Measurements from ENCODE around the gene PITPNC1.

Gene PITPNC1

DNA sequence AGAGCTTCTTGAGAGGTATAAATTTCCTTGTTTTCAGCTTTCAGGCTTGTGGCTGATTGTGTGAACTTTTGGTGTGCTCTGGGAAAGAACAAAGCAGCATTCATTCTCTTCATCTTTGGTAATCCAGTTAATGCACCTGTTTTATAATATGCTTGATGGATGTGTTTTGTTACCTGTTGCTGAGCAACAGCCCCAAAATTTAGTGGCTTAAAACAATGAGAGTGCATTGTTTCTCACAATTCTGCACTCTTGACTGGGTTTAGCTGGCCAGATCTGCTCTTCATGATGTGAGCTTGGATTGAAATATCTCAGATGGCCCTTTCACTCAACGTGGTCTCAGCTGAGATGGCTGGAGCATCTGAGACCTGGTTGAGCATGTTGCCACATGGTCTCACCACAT lies 281.9 kb downstream of the PITPNC1 start:
- no peak for DNase-seq

DNA sequence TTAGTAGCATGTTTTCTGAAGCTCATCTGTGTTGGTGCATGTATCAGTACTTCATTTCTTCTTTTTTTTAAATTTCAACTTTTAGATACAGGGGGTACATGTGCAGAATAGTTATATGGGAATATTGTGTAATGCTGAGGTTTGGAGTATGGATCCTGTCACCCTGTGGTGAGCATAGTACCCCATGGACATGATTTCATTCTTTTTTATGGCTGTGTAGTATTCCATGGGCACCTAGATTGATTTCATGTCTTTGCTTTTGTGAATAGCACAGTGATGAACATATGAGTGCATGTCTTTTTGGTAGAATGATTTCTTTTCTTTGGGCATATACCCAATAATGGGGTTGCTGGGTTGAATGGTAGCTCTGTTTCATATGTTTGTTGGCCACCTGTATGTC lies 285.6 kb downstream of the PITPNC1 start:
- DNase-seq: no peak

DNA sequence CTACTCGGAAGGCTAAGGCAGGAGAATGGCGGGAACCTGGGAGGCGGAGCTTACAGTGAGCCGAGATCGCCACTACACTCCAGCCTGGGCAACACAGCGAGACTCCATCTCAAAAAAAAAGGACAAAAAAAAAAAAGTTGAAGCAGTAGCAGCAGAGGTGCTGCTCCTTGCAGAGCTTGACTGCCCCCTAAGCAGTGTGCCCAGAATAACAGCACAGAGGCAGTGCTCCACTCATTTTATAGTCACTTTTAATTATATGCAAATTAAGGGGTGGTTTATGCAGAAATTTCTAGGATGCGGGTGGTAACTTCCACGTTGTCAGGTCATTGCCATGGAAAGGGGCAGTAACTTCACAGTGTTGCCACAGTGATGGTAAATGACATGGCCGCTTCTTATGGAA lies 286.4 kb downstream of the PITPNC1 start:
- no peak for DNase-seq

GRCh38 chr17:67666028-67666427 lies 288.9 kb downstream of the PITPNC1 start:
- no peak for DNase-seq

DNA sequence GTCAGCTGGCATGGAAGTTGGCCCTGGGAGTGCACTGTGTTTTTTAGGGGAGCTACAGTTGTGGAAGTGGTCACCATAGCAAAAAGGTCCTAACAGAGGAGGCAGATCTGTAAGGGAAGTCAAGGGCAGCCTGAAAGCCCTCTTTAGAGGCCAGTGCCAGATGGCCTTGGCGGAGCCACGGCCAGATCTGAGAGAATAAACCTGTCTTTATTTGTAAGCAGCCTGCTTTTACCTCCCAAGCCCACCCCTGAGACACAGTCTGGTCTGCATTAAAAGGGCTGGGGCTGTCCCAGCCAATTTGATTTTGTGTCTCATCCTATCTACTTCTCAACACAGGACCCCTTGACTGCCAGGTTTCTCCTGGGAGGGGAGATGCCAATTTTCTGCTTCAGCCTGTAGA lies 289.6 kb downstream of the PITPNC1 start:
- no peak for DNase-seq

GRCh38 chr17:67671493-67671892 lies 294.4 kb downstream of the PITPNC1 start:
- no peak for DNase-seq

- no peak for DNase-seq
Observed at GRCh38 chr17:67672592-67673335, 295.7 kb downstream of the PITPNC1 start.

DNA sequence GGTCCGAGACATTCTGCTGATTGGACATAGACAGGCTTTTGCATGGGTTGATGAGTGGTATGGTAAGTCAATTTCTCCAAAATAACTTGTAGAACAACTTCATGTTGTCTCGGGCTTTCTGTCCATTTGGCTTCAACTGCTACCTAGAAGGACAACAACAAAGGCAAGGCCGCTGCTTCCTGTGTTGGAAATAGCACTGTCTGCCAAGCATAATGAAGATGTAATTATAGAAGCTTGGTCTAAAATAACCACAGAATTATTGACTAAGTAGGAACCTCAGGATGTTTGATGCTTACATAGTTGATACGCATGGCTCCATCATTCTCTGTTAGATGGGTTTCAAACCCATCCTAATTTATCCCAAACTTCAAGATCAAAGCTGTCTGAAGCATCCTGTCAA lies 298.4 kb downstream of the PITPNC1 start:
- no peak for DNase-seq

- DNase-seq: no peak
Observed at GRCh38 chr17:67676305-67676704, 299.2 kb downstream of the PITPNC1 start.

DNA sequence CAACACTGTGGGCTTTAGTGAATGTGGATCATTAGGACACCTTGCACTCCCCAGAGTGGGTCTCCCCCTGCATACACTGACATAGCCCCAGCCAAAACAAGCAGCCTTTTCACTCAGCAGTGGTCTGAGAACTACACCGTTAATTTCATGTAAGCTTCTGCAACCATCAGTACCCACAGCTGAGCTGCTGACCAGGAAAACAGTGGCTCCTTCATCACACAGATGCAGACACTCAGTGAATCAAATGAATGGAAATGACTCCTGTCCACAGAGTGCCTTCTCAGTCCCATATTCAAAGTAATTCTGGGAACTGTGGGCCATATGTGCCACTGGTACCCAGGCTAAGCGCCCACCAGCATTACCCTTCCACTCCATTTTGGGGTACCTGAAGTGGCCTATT lies 301.3 kb downstream of the PITPNC1 start:
- no peak for DNase-seq

DNA sequence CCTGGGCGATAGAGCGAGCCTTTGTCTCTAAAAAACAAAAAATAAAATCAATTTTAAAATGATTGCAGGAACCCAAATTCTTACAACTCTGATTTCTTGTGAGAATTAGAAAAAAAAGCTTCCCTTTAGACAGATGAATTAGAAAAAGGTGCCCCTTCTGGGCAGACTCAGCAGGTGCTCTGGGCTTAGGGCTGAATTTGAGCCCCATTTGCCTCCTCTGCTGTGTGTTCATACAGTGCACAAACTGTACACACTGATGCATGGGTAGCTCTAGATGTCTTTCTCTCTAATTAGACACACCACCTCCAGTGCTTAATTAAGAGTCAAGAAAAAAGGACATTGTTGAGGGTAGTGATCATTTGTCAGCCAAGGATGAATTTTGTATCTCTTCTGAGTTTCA lies 302.1 kb downstream of the PITPNC1 start:
- no peak for DNase-seq

GRCh38 chr17:67679721-67680120 lies 302.6 kb downstream of the PITPNC1 start:
- DNase-seq: no peak

GRCh38 chr17:67680445-67681224 lies 303.6 kb downstream of the PITPNC1 start:
- DNase-seq: no peak

DNA sequence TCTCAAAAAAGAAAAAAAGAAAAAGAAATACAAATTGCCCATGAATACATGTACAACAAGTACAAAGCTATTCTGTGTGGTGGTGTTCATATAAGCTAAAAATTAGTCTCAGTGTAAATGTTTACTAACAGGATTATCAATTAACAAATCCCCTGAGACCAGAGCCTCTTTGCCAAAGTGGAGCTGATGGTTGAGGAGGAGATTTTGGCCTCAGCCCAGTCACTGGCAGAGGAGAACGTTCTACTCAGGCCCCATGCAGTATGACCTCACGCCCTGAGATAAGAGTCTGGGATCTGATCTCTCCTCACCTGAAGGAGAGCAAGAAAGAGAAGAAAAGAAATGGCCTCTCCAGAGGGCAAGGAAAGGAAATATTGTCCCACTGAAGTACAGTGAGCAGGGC lies 305.1 kb downstream of the PITPNC1 start:
- DNase-seq: no peak

GRCh38 chr17:67685351-67685750 lies 308.3 kb downstream of the PITPNC1 start:
- DNase-seq: no peak

DNA sequence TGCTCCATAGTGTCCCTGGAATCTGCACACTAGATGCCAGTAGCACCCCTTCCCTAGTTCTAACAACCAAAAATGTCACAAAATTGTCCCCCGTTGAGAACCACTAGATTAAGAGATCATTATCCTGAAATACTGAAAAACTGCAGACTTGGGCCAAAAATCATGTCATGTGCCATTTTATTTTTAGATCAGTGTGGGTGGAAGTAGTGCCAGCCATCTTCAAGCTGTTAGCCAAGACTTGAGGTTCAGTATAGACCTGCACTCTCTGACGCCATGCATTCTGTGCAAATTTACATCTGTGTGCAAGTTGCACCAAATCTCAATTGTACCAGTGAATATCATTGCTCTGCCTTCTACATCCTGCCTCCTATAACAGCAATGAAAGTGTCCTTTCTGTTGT lies 309.2 kb downstream of the PITPNC1 start:
- DNase-seq: no peak

- DNase-seq: no peak
Observed at GRCh38 chr17:67687511-67687910, 310.4 kb downstream of the PITPNC1 start.

DNA sequence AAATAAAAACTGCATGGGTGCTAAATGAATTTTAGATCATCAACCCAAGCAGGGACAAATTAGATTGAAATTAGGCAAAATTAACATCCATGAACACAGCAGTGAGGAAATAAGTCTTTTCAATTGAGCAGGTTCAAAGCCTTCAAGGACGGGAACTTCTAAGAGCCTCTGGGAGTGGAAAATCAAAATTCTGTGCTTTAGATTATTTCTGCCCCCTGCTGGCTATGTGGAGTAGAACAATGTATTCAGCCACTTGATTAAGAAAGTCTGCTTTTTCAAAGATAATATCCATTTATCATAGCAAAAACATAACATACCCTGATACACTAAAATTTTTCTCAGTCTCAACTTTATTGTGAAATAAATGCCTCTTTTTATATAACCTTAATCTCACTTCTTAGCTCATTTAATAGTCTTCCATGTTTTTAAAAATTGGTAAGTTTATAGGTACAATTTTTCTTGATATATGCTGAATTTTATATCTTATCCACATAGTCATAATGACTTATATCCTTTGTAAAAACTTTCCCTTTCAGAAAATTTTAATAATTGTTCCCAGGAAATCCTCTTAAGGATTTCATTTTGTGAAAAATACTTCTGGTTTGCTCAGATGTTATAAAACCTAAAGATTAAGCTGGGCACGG lies 312.6 kb downstream of the PITPNC1 start:
- DNase-seq: peak; percentile 51

DNA sequence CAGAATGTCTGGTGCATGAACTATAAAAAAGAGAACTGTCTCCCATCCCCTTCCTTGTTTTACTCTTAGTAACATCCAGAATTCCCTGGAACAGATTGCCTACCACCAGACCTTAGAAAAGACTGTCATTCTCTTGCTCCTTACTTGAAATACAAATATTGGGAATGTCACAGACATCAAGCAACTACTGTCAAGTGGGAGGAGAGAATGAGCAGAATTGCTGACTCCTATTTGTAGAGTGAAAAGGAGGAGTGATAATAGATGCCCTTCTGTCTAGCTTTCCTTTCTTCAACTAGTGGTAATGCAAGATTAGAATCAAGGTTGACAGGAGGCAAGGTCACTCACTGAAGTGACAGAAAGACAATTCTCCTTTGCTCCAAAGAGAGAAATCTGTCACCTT lies 316.7 kb downstream of the PITPNC1 start:
- DNase-seq: no peak

DNA sequence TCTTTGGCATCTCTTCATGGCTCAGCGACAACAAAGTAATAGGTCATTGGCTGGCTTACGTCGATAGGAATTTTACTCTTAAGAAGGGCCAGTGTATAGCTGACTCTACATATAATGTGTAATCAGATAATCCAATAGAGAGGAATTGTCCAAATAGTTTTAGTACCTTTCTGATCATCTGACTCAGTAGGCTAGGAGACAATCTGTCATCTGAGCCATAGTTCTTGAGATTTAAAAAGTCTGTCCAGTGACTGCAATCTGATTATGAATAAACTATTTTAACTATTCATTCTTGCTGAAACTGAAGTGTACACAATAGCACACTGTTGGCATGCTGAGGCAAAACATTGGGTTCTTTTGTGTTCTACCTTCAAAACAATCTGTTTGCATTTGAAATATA lies 319.3 kb downstream of the PITPNC1 start:
- DNase-seq: no peak

GRCh38 chr17:67696853-67697498 lies 319.9 kb downstream of the PITPNC1 start:
- DNase-seq: no peak

- no peak for DNase-seq
Observed at GRCh38 chr17:67700037-67700724, 323.1 kb downstream of the PITPNC1 start.

- no peak for DNase-seq
Observed at GRCh38 chr17:67700725-67701119, 323.6 kb downstream of the PITPNC1 start.
